ENCODE measurements around the gene ABCB11.

- TF ChIP-seq CTCF (IDR thresholded peaks at IDR 0.05), result no peak
- no peak for TF ChIP-seq POLR2A (IDR thresholded peaks at IDR 0.05)
Measured at GRCh38 chr2:169042856-169043255, 11.7 kb upstream of the ABCB11 start.
